ENCODE measurements around the gene MINDY3. TPM values are rescaled to one million over a fixed set of nuclear protein-coding genes. Genes with fewer than 3 reads are reported as not detected.

MINDY3 gene
- total RNA-seq, 1 experiment from 2014 or later: 11.3 TPM

- no peak overlapping the region for H3K4me3 Mint-ChIP-seq
- no peaks in the 10 kb centered on the region for H3K27me3 Mint-ChIP-seq (ENCODE audit: low read depth)
- H3K9me3 Mint-ChIP-seq: 0 out of 2 replicates have a peak, but pooled peaks cover 3% of the 10 kb centered on the region
- H3K27ac Mint-ChIP-seq: no peak overlapping the region
- CTCF ChIA-PET: interaction anchor here (0.7 to 0.8 kb wide), 2 partner anchors 43 to 60 kb away, joined by 3 read pairs; no protein-coding TSS in a partner anchor
- ATAC-seq (no peak), DNase-seq (ENCODE audit: low spot score) (no peak)
- H3K4me1 Mint-ChIP-seq: no peaks in the 10 kb centered on the region
- H3K36me3 Mint-ChIP-seq: peaks cover 3% of the 10 kb centered on the region; the same call in 1 of the 2 replicates
- POLR2A ChIA-PET: no interaction called here
- TF ChIP-seq HMGXB4 (CRISPR knock-in tag; IDR thresholded peaks at IDR 0.05) (no peak), RELA (CRISPR knock-in tag; IDR thresholded peaks at IDR 0.05; ENCODE audit: borderline replicate concordance) (no peak), PREB (CRISPR knock-in tag; IDR thresholded peaks at IDR 0.05; ENCODE audit: borderline replicate concordance) (no peak), IRF2 (CRISPR knock-in tag; IDR thresholded peaks at IDR 0.05; ENCODE audit: borderline replicate concordance, low read depth) (no peak), NFYB (CRISPR knock-in tag; conservative IDR thresholded peaks at IDR 0.05; ENCODE audit: low read depth) (no peak), ZNF671 (CRISPR knock-in tag; IDR thresholded peaks at IDR 0.05) (no peak), ESRRA (CRISPR knock-in tag; IDR thresholded peaks at IDR 0.05; ENCODE audit: borderline replicate concordance) (no peak), SMAD3 (CRISPR knock-in tag; IDR thresholded peaks at IDR 0.05; ENCODE audit: borderline replicate concordance) (no peak), TEAD1 (CRISPR knock-in tag; IDR thresholded peaks at IDR 0.05) (no peak), MYBL2 (CRISPR knock-in tag; IDR thresholded peaks at IDR 0.05) (no peak), CBFB (CRISPR knock-in tag; IDR thresholded peaks at IDR 0.05; ENCODE audit: low read depth) (no peak)
Measured at GRCh38 chr10:15842556-15843169, 17.6 kb downstream of the MINDY3 start.

GRCh38 chr10:15841696-15842095 is 18.6 kb downstream of the MINDY3 start:
- ChIA-PET POLR2A (no interaction called here), CTCF (no interaction called here)
- no peaks in the 10 kb centered on the region for H3K4me1 Mint-ChIP-seq
- ATAC-seq (no peak), DNase-seq (ENCODE audit: low spot score) (no peak)
- H3K27me3 Mint-ChIP-seq (ENCODE audit: low read depth): no peaks in the 10 kb centered on the region
- H3K36me3 Mint-ChIP-seq: no peaks in the 10 kb centered on the region
- no peaks in the 10 kb centered on the region for H3K9me3 Mint-ChIP-seq
- no peak overlapping the region for H3K27ac Mint-ChIP-seq
- H3K4me3 Mint-ChIP-seq: no peak overlapping the region
- no peak for TF ChIP-seq FOXP4 (CRISPR knock-in tag; IDR thresholded peaks at IDR 0.05)
- no peak for TF ChIP-seq SOX15 (CRISPR knock-in tag; IDR thresholded peaks at IDR 0.05)
- no peak for TF ChIP-seq RELA (CRISPR knock-in tag; IDR thresholded peaks at IDR 0.05; ENCODE audit: borderline replicate concordance)
- TF ChIP-seq ZNF281 (CRISPR knock-in tag; IDR thresholded peaks at IDR 0.05): no peak
- TF ChIP-seq ATF2 (CRISPR knock-in tag; IDR thresholded peaks at IDR 0.05; ENCODE audit: borderline replicate concordance, low read depth): no peak
- no peak for TF ChIP-seq TEAD1 (CRISPR knock-in tag; IDR thresholded peaks at IDR 0.05)
- TF ChIP-seq CDX4 (CRISPR knock-in tag; IDR thresholded peaks at IDR 0.05; ENCODE audit: borderline replicate concordance): no peak
- TF ChIP-seq E2F4 (CRISPR knock-in tag; IDR thresholded peaks at IDR 0.05; ENCODE audit: borderline replicate concordance, low read depth): no peak
- TF ChIP-seq PRDM15 (CRISPR knock-in tag; IDR thresholded peaks at IDR 0.05): no peak
- TF ChIP-seq ZNF416 (CRISPR knock-in tag; IDR thresholded peaks at IDR 0.05): no peak

All from WTC11 (cell line).